Suprapubic skin (tissue), 4 donors: ENCODE data around the gene SLC13A4.

Source experiments
- POLR2A ChIP-seq, 2 donors: fragments of 450-650 bp; IDR thresholded peaks; one replicate each; pipeline ENCODE4 v1.6.1; 2017; ENCODE audit warnings: antibody characterized with exemption in 2 of 2, mild to moderate bottlenecking in 2 of 2, moderate library complexity in 2 of 2
- POLR2AphosphoS5 ChIP-seq, 3 donors: sonication (generic); formaldehyde crosslinking; IDR thresholded peaks; one replicate each; pipeline ENCODE4 v1.6.1; 2017; ENCODE audit warnings: antibody characterized with exemption in 3 of 3
- TF ChIP-seq, protein P1 (sequence below), 2 donors: fragments of 200-600 bp in 1 of 2; fragments of 450-650 bp in 1 of 2; sonication (generic) in 1 of 2; IDR thresholded peaks; one replicate each; pipeline ENCODE4 v1.5.1; 2016 to 2019; ENCODE audit warnings: antibody characterized with exemption in 2 of 2, mild to moderate bottlenecking in 1 of 2, moderate library complexity in 1 of 2

DNA sequence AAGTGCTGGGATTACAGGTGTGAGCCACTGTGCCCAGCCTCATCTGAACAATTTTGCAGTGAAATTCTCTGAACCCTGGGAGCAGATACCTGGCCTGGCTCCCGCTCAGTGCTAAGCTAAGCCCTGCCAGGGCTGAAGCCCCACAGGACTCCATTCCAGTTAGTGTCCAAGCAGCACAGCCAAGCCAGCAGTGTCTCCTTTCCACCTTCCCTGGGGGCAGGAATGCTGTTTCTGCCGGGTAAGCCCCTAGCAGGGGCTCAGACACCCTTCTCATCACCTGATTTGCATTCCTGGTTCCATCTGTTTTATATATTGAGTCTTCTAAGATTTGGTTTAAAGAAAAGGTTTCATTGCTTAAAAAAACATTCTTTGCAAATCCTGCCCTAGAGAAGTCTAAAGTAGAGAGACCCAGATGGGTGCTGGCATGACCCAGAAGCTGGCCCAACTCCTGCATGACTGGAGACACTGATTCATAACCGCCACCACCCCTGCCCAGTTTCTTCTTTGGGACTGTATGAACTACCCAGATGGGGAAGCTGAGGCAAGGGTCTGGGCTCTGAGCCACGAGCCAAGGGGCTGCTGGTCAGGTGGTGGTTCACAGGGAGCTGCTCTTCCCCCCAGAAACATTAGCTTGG, 14.0 kb downstream of the SLC13A4 start:
- TF ChIP-seq, protein P1, sequence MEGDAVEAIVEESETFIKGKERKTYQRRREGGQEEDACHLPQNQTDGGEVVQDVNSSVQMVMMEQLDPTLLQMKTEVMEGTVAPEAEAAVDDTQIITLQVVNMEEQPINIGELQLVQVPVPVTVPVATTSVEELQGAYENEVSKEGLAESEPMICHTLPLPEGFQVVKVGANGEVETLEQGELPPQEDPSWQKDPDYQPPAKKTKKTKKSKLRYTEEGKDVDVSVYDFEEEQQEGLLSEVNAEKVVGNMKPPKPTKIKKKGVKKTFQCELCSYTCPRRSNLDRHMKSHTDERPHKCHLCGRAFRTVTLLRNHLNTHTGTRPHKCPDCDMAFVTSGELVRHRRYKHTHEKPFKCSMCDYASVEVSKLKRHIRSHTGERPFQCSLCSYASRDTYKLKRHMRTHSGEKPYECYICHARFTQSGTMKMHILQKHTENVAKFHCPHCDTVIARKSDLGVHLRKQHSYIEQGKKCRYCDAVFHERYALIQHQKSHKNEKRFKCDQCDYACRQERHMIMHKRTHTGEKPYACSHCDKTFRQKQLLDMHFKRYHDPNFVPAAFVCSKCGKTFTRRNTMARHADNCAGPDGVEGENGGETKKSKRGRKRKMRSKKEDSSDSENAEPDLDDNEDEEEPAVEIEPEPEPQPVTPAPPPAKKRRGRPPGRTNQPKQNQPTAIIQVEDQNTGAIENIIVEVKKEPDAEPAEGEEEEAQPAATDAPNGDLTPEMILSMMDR (IDR thresholded peaks at IDR 0.05): no peak
- TF ChIP-seq POLR2A (IDR thresholded peaks at IDR 0.05): no peak
- TF ChIP-seq POLR2AphosphoS5 (IDR thresholded peaks at IDR 0.05): no peak
